Naive thymus-derived CD8-positive, alpha-beta T cell (primary cell): ENCODE results near the gene C2orf81. TPM values are rescaled to one million over a fixed set of nuclear protein-coding genes. Genes with fewer than 3 reads are reported as not detected.

ENCODE experiments used
- ATAC-seq, 2 donors: fragments of 150-1000 bp; cut with Tn5 transposase in 1 of 2; sonication (Bioruptor Pico), chemical (Tn5 transposase) in 1 of 2; 1 replicate in 1 of 2; 2 replicates in 1 of 2; pipeline ENCODE4 v1.10.0; 2021; ENCODE audit warnings: mild to moderate bottlenecking in 2 of 2, moderate library complexity in 2 of 2
- POLR2A ChIA-PET: fragments of 350-600 bp; sonication (Branson Sonifier 250); formaldehyde crosslinking; loops from one replicate; lab custom pipeline; 2021; ENCODE audit warnings: antibody characterized with exemption; lab: Charles Lee
- DNase-seq, 10 donors: peaks; one replicate each; pipeline versions ENCODE4 v3.0.0 to v3.0.0-alpha.2; 2020 to 2022
- H3K27ac Mint-ChIP-seq, 10 donors: one replicate each; pipeline ENCODE4 v1.8.0; 2020 to 2022; ENCODE audit warnings: mild to moderate bottlenecking in 10 of 10, mixed read lengths in 10 of 10, moderate library complexity in 4 of 10, inconsistent platforms in 1 of 10
- H3K27me3 Mint-ChIP-seq, 5 donors: one replicate each; pipeline ENCODE4 v1.8.0; 2021 to 2022; ENCODE audit warnings: mixed read lengths in 5 of 5
- H3K36me3 Mint-ChIP-seq, 3 donors: one replicate each; pipeline ENCODE4 v1.8.0; 2020 to 2022; ENCODE audit warnings: mixed read lengths in 3 of 3, mild to moderate bottlenecking in 2 of 3, inconsistent platforms in 1 of 3
- H3K4me1 Mint-ChIP-seq, 4 donors: one replicate each; pipeline ENCODE4 v1.8.0; 2021 to 2022; ENCODE audit warnings: mixed read lengths in 4 of 4
- H3K4me3 Mint-ChIP-seq, 10 donors: one replicate each; pipeline ENCODE4 v1.8.0; 2020 to 2022; ENCODE audit warnings: mild to moderate bottlenecking in 10 of 10, mixed read lengths in 10 of 10, moderate library complexity in 6 of 10, inconsistent platforms in 1 of 10
- H3K9me3 Mint-ChIP-seq, 9 donors: one replicate each; pipeline ENCODE4 v1.8.0; 2020 to 2022; ENCODE audit warnings: mixed read lengths in 9 of 9, mild to moderate bottlenecking in 3 of 9, inconsistent platforms in 1 of 9, moderate library complexity in 1 of 9
- polyA plus RNA-seq, 3 donors: library from polyadenylated mRNA; unstranded; fragments of 300-500 nt; fragmentation: Illumina TruSeq; gene quantifications; one replicate each; pipeline ENCODE4 v1.2.3, GENCODE V29; 2021
- total RNA-seq, 8 experiments: library from RNA in 2 of 8; stranded (reverse) in 2 of 8; gene quantifications; one replicate each; pipeline ENCODE4 v1.2.3 and lab custom pipeline; 2021 to 2026

The C2orf81 gene
- total and polyA plus RNA-seq, 5 experiments from 2014 or later: 3.2 to 9.8 (median 5.3) TPM

DNA sequence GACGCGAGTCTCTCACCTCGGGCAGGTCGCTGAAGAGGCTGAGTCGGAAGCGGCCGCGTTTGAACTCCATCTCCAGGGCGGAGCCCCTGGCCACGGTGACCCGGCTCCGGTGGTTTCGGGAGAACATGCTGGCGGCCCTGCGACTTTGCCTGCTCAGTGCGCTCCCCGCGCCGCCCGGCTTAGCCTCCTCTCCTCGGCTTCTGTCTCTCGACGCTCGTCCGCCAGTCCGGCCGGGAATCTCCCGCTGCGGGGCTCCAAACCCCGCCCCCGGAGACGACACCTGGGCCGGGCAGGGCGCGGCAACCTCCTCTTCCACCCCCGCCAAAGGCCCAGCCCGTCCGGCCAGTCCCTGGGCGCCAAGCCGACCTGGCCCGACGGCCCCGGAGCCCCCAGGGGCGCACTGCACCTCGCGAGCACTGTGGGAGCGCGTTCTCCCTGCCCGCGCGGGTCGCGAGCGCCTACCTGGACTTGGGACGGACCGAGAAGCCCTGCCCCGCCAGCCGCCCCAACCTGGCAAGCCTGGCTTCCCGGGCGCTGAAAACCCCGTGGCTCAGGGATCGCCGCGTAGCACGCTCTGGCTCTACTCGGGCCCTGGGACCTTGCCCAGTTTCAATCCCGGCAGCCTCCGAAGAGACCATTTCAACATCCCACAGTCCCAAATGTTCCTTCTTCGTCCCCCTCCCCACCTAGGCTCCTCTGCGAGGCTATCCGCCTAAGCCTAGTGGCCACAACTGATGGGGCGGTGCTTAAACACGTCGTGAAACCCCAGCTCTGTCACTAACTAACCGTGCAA is 20.5 kb upstream of the C2orf81 start, which contains the start of gene RTKN:
RTKN (minus strand) TSS at position 248 of the 793 bp plus-strand sequence; CDS start at position 127, 121 bp downstream.
- DNase-seq: peak in 3 of 10 donors; percentile 10 to 63 (median 31)
- Mint-ChIP-seq H3K27ac (peak within 1 kb of the TSS in 3 of 10 donors; percentile 37 to 53 (median 52)), H3K27me3 (peaks cover 22 to 56% (median 24%) of the 10 kb centered on the region in 5 donors), H3K4me1 (peaks cover 2 to 24% (median 13%) of the 10 kb centered on the region in 4 donors), H3K9me3 (no peaks in the 10 kb centered on the region), H3K36me3 (no peaks in the 10 kb centered on the region), H3K4me3 (peak within 1 kb of the TSS; percentile 64 to 84 (median 80))
- POLR2A ChIA-PET: interaction anchor here (1.4 kb wide), 1 partner anchor 16 kb away, joined by 5 read pairs; the partner anchor contains the start of gene WBP1
- ATAC-seq: peak; percentile 55 to 56

DNA sequence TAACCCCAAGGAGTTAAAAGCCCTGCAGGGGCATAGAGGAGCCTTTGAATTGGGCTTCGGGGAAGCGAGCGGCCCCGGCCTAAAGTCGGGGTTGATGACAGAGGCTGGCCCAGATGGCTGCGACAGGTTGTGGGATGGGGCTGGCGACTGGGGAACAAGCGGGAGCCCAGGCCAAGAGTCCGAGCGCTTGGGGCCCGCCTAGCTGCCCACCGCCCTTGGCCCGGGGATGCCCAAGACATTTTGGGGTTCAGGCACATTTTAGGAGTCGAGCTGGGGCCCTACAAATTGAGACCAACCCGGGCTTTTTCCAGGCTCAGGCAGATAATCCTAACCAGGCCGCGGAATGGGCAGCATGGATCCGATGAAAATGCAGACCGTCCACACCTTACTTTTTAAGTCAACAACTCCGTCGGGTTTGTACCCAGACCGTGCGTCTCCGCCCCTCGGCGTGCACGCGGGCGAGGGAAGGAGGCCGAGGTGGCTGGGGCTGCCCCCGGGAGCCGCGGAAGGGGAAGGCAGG is 19.8 kb upstream of the C2orf81 start:
- POLR2A ChIA-PET: no interaction called here
- DNase-seq: no peak
- Mint-ChIP-seq H3K4me3 (peak overlapping the region in 9 of 10 donors; percentile 19 to 84 (median 61)), H3K4me1 (peaks cover 2 to 25% (median 13%) of the 10 kb centered on the region in 4 donors), H3K27ac (peak overlapping the region in 1 of 10 donors; percentile 52), H3K36me3 (no peaks in the 10 kb centered on the region), H3K27me3 (peaks cover 22 to 56% (median 24%) of the 10 kb centered on the region in 5 donors), H3K9me3 (no peaks in the 10 kb centered on the region)
- no peak for ATAC-seq

DNA sequence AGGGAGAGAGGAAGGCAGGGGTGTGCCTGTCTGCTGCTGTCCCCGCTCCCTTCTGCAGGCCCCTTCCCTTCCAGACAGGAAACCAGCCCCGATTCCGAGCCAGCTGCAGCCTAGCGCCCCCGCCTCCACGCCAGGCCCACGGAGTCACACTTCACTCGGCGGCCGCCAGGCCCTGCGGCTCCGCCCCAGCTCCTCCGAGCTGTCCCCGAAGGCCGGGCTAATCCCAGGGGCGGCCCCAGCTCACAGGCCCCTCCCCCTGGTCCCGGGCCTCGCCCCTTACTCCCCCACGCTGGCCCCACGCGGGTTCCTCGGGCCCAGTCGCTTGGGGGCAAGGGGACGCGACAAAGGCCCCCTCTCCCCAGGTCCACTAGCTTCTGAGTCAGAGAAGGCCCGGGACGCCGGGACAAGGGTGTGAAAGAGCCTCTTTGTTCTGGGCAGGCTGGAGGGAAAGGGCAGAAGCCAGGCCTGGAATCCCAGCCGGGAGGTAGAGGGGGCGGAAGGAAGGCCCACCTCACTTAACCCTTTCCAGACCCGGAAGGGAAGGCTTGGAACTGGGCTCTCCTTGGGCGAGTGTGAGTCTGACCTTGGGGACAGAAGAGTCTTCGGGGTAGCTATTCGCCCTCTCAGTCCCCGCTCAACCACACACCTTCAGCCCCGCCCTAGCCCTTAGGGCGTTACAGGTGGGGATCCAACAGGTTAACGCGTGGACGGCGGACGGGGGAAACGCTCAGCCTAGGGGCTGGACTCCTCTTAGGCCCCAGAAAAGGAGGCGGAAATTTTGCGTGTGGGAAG is 19.2 kb upstream of the C2orf81 start:
- POLR2A ChIA-PET: interaction anchor here (0.8 to 0.9 kb wide), 2 partner anchors 18 to 41 kb away, joined by 3 to 4 read pairs; partner anchors contain the start of gene WBP1
- Mint-ChIP-seq H3K36me3 (no peaks in the 10 kb centered on the region), H3K4me1 (peaks cover 2 to 25% (median 13%) of the 10 kb centered on the region in 4 donors), H3K27ac (peak overlapping the region in 4 of 10 donors; percentile 44 to 52 (median 47)), H3K27me3 (peaks cover 22 to 56% (median 24%) of the 10 kb centered on the region in 5 donors), H3K9me3 (no peaks in the 10 kb centered on the region), H3K4me3 (peak overlapping the region; percentile 48 to 84 (median 68))
- ATAC-seq (peak; percentile 79), DNase-seq (peak in 5 of 10 donors; percentile 39 to 68 (median 41))

DNA sequence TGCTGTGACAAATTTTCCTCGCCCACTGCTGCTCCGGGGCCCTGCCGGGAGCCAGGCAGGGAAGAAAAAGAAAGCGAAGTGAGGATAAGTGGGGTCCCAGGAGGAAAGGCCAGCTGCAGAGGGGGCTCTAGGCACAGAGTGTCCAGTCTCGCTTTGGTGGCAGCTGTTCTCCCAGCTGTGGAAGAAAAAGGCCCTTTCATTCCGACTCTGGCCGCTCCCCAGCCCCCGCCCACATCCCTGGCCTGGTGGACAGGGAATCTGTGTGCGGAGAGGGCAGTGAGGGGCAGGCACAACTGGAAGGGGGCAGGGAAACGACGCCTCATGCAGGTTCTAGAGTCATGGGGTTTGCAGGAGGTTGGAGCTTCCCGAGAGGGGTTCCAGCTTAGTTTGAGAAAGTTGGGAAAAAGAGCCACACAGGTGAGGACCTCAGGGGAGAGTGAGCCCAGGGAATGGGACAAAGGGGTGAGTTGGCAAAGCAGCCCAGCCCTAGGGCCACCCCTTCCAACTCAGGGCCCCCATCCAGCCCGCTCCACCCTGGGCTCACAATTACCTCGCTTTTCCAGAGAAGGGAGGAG is 18.5 kb upstream of the C2orf81 start:
- Mint-ChIP-seq H3K27me3 (peaks cover 20 to 56% (median 21%) of the 10 kb centered on the region in 5 donors), H3K27ac (peak overlapping the region in 4 of 10 donors; percentile 29 to 48 (median 45)), H3K36me3 (no peaks in the 10 kb centered on the region), H3K4me3 (peak overlapping the region in 9 of 10 donors; percentile 48 to 84 (median 65)), H3K4me1 (peaks cover 2 to 25% (median 13%) of the 10 kb centered on the region in 4 donors), H3K9me3 (no peaks in the 10 kb centered on the region)
- ATAC-seq: no peak
- POLR2A ChIA-PET: interaction anchor here (0.8 to 0.9 kb wide), 2 partner anchors 18 to 42 kb away, joined by 3 to 4 read pairs; partner anchors contain the start of gene WBP1
- peak in 1 of 10 donors; percentile 54 for DNase-seq

DNA sequence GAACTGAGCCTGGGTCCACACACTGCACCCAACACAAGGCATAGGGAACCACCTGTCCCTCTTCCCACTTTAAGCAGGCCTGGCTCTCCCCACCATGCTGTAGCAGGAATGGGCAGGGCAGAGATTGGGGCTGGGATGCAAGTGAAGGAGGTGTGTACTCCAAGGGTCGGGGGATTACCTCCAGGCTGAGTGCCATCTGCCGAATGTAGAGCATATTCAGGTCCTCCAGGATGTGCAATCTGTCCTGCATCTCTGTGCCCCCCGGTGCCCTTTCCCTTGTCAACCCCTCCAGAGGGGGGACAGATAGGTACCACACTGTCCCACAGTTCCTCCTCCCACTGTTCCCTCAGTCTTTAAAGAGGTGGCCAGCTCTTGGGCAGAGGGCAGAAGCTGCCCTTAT is 18.0 kb upstream of the C2orf81 start:
- POLR2A ChIA-PET: interaction anchor here (0.8 kb wide), 1 partner anchor 42 kb away, joined by 3 read pairs; no protein-coding TSS in a partner anchor
- H3K4me1 Mint-ChIP-seq: peaks cover 2 to 25% (median 13%) of the 10 kb centered on the region in 4 donors
- no peaks in the 10 kb centered on the region for H3K36me3 Mint-ChIP-seq
- ATAC-seq: no peak
- H3K9me3 Mint-ChIP-seq: no peaks in the 10 kb centered on the region
- peaks cover 16 to 51% (median 20%) of the 10 kb centered on the region in 5 donors for H3K27me3 Mint-ChIP-seq
- peak in 1 of 10 donors; percentile 48 for DNase-seq
- peak overlapping the region in 1 of 10 donors; percentile 30 for H3K4me3 Mint-ChIP-seq
- H3K27ac Mint-ChIP-seq: no peak overlapping the region

DNA sequence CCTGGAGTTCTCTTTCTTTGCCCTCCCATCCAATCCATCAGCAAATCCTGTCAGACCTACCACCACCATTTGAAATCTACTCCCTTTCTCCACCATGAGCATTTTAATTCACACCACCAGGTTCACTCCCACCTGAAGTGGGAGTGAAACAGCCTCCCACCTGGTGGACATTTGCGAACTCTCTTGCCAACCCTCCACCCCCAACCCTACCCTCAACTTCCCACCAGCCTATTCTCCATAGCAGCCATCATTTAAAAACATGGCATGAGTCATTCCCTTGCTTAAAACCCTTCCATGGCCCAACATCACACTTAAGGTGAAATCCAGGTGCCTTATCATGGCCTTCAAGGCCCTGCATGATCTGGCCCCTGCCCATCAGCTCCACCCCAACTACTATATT is 16.8 kb upstream of the C2orf81 start:
- no peak overlapping the region for H3K4me3 Mint-ChIP-seq
- H3K9me3 Mint-ChIP-seq: no peaks in the 10 kb centered on the region
- peaks cover 14 to 44% (median 20%) of the 10 kb centered on the region in 5 donors for H3K27me3 Mint-ChIP-seq
- no peaks in the 10 kb centered on the region for H3K36me3 Mint-ChIP-seq
- H3K27ac Mint-ChIP-seq: peak overlapping the region in 2 of 10 donors; percentile 27 to 75
- ATAC-seq (no peak), DNase-seq (peak in 1 of 10 donors; percentile 9)
- H3K4me1 Mint-ChIP-seq: peaks cover 2 to 25% (median 13%) of the 10 kb centered on the region in 4 donors
- POLR2A ChIA-PET: no interaction called here

DNA sequence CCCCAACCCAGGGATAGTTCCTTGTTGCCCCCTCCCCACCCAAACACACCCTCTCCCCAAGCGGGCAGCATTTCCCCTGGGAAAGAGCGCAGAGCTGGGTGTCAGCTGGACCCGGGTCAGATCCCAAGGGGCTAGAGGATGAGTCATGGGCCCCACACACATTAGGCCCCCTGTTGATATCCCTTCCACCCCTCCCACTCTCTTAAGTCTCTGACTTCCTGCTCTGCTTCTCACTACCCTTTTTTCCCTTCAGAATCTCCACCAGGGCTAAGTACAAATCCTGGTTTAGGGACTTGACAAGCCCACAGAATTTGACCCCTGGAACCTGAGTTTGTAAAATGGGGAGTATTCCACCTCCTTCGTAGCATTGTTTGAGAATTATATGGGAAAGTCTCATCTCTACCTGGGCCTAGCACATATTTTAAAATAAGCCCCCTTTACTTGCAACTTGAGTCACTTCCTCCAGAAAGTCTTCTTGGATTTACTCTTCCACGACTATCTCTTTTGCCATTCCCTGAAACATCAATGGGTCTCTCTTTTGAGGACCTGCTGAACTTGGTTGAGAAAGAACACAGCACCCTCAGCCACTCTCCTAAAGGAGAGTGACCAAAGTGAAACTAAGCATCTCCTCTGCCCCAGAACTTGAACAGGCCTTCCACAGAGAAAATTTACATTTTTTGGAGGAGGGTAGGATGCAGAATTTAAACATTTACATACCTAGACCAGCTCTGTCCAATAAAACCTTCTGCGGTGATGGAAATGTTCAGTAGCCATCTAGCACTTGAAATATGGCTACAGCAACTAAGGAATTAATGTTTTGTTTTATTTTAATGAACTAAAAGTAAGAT is 15.7 kb upstream of the C2orf81 start:
- Mint-ChIP-seq H3K4me1 (peaks cover 2 to 22% (median 9%) of the 10 kb centered on the region in 4 donors), H3K36me3 (no peaks in the 10 kb centered on the region), H3K4me3 (no peak overlapping the region), H3K27ac (peak overlapping the region in 2 of 10 donors; percentile 5 to 14), H3K9me3 (no peaks in the 10 kb centered on the region), H3K27me3 (peaks cover 6 to 36% (median 15%) of the 10 kb centered on the region in 5 donors)
- POLR2A ChIA-PET: no interaction called here
- DNase-seq (peak in 1 of 10 donors; percentile 45), ATAC-seq (no peak)

DNA sequence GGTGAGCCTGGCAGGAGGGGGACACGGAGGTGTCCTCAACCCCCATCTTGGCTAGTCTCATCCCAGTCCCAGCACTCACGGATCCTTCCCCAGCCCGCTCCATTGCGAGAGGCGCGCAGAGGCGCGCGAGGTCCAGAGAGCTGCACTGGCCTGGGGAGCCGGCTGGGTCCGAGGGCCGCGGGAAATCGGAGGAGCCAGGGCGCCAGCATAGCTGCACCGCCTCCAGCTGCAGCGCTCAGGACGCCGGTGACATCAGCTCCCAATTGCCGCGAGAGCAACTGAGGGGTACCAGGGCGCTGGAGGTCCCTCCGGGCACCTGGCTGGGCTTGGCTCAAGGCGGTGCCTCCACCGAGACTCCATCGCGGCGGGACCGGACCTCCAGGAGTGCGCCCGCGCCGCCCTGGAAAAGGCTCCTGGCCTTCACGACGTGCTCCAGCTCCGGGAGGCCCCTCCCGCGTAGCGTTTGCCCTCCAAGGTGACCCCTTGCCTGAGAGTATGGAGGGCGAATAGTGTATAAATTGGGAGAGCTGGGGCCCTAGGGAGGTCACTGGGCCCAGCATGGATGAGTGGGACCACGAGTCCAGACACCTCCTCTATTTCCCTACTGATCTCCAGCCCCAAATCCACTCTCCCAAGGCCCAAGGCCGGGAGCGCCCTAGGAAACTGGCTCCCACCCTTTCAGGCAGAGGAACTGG is 14.8 kb upstream of the C2orf81 start:
- no peak overlapping the region for H3K4me3 Mint-ChIP-seq
- ATAC-seq (no peak), DNase-seq (no peak)
- no peak overlapping the region for H3K27ac Mint-ChIP-seq
- H3K9me3 Mint-ChIP-seq: no peaks in the 10 kb centered on the region
- peaks cover 6 to 32% (median 15%) of the 10 kb centered on the region in 5 donors for H3K27me3 Mint-ChIP-seq
- POLR2A ChIA-PET: no interaction called here
- peaks cover 2 to 22% (median 8%) of the 10 kb centered on the region in 4 donors for H3K4me1 Mint-ChIP-seq
- H3K36me3 Mint-ChIP-seq: no peaks in the 10 kb centered on the region

DNA sequence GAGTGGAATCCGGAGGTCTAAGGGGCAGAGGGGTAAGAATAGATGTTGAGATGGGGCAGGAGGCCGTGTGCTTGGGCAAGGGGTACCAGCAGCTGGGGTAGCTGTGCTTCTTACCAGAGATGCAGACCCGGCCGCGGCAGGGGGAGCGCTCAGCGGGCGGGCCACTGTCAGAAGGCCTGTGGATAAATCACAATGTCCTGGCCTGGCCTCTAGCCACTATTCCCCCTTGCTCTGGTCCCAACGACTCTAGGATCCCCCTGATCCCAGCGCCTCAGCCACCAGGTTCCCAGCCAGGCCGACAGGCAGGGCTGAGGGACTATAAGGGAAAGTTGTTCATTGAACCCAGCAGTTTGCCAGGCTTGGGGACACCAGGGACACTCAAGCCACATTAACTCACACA is 9.1 kb upstream of the C2orf81 start:
- Mint-ChIP-seq H3K27ac (no peak overlapping the region), H3K4me3 (no peak overlapping the region), H3K9me3 (no peaks in the 10 kb centered on the region), H3K4me1 (no peaks in the 10 kb centered on the region), H3K27me3 (no peaks in the 10 kb centered on the region), H3K36me3 (peaks cover 0 to 7% (median 2%) of the 10 kb centered on the region in 3 donors)
- POLR2A ChIA-PET: no interaction called here
- no peak for ATAC-seq
- no peak for DNase-seq

DNA sequence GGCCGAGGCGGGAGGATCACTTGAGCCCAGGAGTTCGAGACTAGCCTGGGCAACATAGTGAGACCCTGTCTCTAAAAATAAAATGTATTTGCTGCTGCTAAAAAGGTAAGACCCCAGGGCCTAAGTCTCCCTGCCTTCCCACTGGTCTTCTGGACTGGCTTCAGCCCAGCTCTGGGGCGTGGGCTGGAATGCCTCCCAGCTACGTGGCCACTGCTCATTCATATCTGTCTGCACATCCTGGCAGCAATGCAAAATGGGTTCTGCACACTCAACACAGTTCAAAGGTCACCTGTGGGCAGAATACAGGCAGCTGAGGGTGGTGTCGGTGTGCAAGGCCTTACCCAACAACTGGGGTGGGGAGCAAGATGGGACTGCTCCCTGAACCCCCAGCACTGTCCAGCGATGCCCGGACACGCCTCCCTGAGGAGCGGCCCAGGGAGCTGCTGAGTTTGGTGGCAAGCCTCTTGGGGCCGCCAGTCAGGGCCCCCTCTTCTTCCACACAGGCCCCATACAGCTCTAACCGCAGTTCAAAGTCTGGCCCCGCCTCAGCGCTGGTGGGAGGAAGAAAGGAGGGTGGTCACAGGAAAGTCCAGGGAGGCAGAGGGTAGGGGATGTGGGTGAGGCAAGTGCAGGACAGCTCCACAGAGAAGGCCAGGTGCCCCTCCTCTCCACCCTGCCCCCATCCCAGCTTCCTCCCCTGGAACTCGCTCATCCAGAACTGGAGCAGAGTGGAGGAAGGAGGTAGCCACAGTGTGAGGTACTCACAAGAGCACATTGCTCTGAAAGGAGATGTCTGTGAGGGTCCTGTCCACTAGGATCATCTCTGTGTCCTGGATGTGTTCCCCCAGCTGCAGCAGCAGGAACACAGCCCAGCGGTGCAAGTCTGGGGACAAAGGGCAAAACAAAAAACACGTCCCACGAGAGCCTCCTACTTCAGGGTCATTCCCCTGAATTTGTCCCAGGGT is 8.3 kb upstream of the C2orf81 start:
- POLR2A ChIA-PET: no interaction called here

More for the DNA sequence above, 8.3 kb upstream of the C2orf81 start:
- no peaks in the 10 kb centered on the region for H3K27me3 Mint-ChIP-seq
- H3K27ac Mint-ChIP-seq: no peak overlapping the region
- H3K4me1 Mint-ChIP-seq: no peaks in the 10 kb centered on the region
- DNase-seq (no peak), ATAC-seq (no peak)
- H3K4me3 Mint-ChIP-seq: no peak overlapping the region
- H3K9me3 Mint-ChIP-seq: no peaks in the 10 kb centered on the region
- H3K36me3 Mint-ChIP-seq: peaks cover 0 to 11% (median 7%) of the 10 kb centered on the region in 3 donors
